Measurements from ENCODE around the gene RBMS1. TPM values are rescaled to one million over a fixed set of nuclear protein-coding genes. Genes with fewer than 3 reads are reported as not detected.
A peak's percentile ranks its signal among the peaks of the same experiment; 100 is the strongest.

Gene RBMS1
- total and polyA plus RNA-seq, 7 donors = 8.4 to 43.2 (median 24.1) TPM

- H3K36me3 ChIP-seq (ENCODE audit: insufficient read depth in 1 of 2, low read depth in 1 of 2) = no peaks in the 10 kb centered on the region
- no peak overlapping the region for H3K4me3 ChIP-seq
- no peak for TF ChIP-seq CTCF (IDR thresholded peaks at IDR 0.05)
- no peak overlapping the region for H3K27ac ChIP-seq
- 48 to 68% (median 54%) methylated on average over 6 of the region's 6 CpGs for WGBS, 3 donors
- intact Hi-C loops (cut with DNase I) = no loop called here
- DNase-seq (no peak), ATAC-seq (no peak)
- no peaks in the 10 kb centered on the region for H3K9me3 ChIP-seq
- peaks cover 52% of the 10 kb centered on the region for H3K4me1 ChIP-seq
- H3K27me3 ChIP-seq (ENCODE audit: insufficient read depth in 3 of 3, low read length in 2 of 3) = no peaks in the 10 kb centered on the region
These were observed 19.3 kb downstream of the RBMS1 start for GRCh38 chr2:160474319-160474645.

GRCh38 chr2:160473468-160474318 is 19.9 kb downstream of the RBMS1 start:
- WGBS, 3 donors = 40 to 58% (median 41%) methylated on average over 2 of the region's 2 CpGs
- Histone ChIP-seq H3K4me1 (peaks cover 56% of the 10 kb centered on the region), H3K36me3 (ENCODE audit: insufficient read depth in 1 of 2, low read depth in 1 of 2) (no peaks in the 10 kb centered on the region), H3K4me3 (no peak overlapping the region), H3K27ac (no peak overlapping the region), H3K9me3 (no peaks in the 10 kb centered on the region), H3K27me3 (ENCODE audit: insufficient read depth in 3 of 3, low read length in 2 of 3) (no peaks in the 10 kb centered on the region)
- intact Hi-C loops (cut with DNase I) = no loop called here
- ATAC-seq = no peak
- DNase-seq = no peak
- no peak for TF ChIP-seq CTCF (IDR thresholded peaks at IDR 0.05)

- no peak for TF ChIP-seq CTCF (IDR thresholded peaks at IDR 0.05)
- Histone ChIP-seq H3K9me3 (no peaks in the 10 kb centered on the region), H3K4me1 (peaks cover 59% of the 10 kb centered on the region), H3K27me3 (ENCODE audit: insufficient read depth in 3 of 3, low read length in 2 of 3) (no peaks in the 10 kb centered on the region), H3K4me3 (peak overlapping the region; percentile 29), H3K27ac (no peak overlapping the region), H3K36me3 (ENCODE audit: insufficient read depth in 1 of 2, low read depth in 1 of 2) (no peaks in the 10 kb centered on the region)
- intact Hi-C loops (cut with DNase I) = no loop called here
- DNase-seq = no peak
- ATAC-seq = no peak
- WGBS, 3 donors = 60 to 70% (median 63%) methylated on average over 4 of the region's 4 CpGs
These were observed 20.8 kb downstream of the RBMS1 start for GRCh38 chr2:160472839-160473251.

DNA sequence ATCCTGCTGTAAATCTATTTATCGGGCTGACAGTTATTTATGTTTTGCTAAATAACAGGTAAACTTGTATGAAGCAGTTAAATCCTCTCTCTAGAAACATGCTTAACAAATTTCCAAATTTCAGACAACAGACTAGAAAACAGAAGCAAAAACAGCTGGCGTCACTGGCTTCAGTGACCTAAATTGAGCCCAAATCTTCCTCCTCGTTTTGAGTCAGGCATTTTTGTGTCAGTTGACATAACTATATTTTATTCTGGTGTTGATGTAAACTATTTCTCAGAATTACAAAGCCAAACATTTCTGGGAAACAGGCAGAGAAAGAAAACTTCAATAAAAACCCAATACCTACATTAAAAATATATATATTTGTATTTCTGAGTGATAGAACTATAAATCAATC is 21.7 kb downstream of the RBMS1 start:
- TF ChIP-seq CTCF (IDR thresholded peaks at IDR 0.05) = no peak
- peak overlapping the region; percentile 11 for H3K27ac ChIP-seq
- 27 to 39% (median 30%) methylated on average over 3 of the region's 3 CpGs for WGBS, 3 donors
- intact Hi-C loops (cut with DNase I) = no loop called here
- H3K4me3 ChIP-seq = peak overlapping the region; percentile 29
- peaks cover 67% of the 10 kb centered on the region for H3K4me1 ChIP-seq
- no peaks in the 10 kb centered on the region for H3K27me3 ChIP-seq (ENCODE audit: insufficient read depth in 3 of 3, low read length in 2 of 3)
- no peaks in the 10 kb centered on the region for H3K9me3 ChIP-seq
- DNase-seq (no peak), ATAC-seq (no peak)
- no peaks in the 10 kb centered on the region for H3K36me3 ChIP-seq (ENCODE audit: insufficient read depth in 1 of 2, low read depth in 1 of 2)
